Measurements from ENCODE around the gene GPC2.

- TF ChIP-seq, protein P1, sequence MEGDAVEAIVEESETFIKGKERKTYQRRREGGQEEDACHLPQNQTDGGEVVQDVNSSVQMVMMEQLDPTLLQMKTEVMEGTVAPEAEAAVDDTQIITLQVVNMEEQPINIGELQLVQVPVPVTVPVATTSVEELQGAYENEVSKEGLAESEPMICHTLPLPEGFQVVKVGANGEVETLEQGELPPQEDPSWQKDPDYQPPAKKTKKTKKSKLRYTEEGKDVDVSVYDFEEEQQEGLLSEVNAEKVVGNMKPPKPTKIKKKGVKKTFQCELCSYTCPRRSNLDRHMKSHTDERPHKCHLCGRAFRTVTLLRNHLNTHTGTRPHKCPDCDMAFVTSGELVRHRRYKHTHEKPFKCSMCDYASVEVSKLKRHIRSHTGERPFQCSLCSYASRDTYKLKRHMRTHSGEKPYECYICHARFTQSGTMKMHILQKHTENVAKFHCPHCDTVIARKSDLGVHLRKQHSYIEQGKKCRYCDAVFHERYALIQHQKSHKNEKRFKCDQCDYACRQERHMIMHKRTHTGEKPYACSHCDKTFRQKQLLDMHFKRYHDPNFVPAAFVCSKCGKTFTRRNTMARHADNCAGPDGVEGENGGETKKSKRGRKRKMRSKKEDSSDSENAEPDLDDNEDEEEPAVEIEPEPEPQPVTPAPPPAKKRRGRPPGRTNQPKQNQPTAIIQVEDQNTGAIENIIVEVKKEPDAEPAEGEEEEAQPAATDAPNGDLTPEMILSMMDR (IDR thresholded peaks at IDR 0.05), result no peak
- no peak for TF ChIP-seq POLR2A (IDR thresholded peaks at IDR 0.05)
Measured at GRCh38 chr7:100124301-100125230, 52.6 kb downstream of the GPC2 start.
